ENCODE results near the gene ATG2B.

ATG2B gene

GRCh38 chr14:96297000-96297399 lies 66.1 kb downstream of the ATG2B start:
- peak; percentile 20 for TF ChIP-seq CTCF (IDR thresholded peaks at IDR 0.05; ENCODE audit: insufficient read depth, low read length, missing control alignments)
- DNase-seq (ENCODE audit: low read depth, low spot score) = no peak
- POLR2A ChIA-PET = no interaction called here
- no peak overlapping the region for H3K4me3 ChIP-seq (ENCODE audit: low read depth, low read length)
- CTCF ChIA-PET = interaction anchor here (0.7 to 8.7 kb wide), 27 partner anchors 7 to 299 kb away, joined by 3 to 114 read pairs (median 5); no protein-coding TSS in a partner anchor

DNA sequence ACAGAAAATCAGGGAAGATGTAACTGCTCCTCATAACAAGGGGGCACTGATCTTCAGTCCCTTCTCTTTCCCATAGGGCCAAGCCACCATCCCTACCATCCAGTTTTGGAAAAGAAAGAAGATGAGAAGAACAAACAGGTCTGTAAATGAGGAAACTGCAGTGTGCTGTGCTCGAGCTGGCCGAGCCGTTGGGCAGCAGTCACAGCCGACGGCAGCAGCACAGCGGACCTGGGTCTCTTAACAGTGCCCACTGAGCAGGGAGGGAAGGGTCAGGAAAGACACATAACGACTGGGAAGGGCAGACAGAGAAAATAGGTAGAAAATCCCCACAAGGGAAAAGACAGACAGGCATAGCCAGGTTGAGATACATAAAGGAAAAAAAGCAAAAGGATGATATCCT lies 68.9 kb downstream of the ATG2B start:
- TF ChIP-seq CTCF (IDR thresholded peaks at IDR 0.05; ENCODE audit: insufficient read depth, low read length, missing control alignments) = no peak
- H3K4me3 ChIP-seq (ENCODE audit: low read depth, low read length) = no peak overlapping the region
- DNase-seq (ENCODE audit: low read depth, low spot score) = no peak
- POLR2A ChIA-PET = no interaction called here
- CTCF ChIA-PET = interaction anchor here (0.5 to 8.7 kb wide), 7 partner anchors 8 to 294 kb away, joined by 3 to 114 read pairs (median 36); no protein-coding TSS in a partner anchor

- DNase-seq (ENCODE audit: low read depth, low spot score) = no peak
- TF ChIP-seq CTCF (IDR thresholded peaks at IDR 0.05; ENCODE audit: insufficient read depth, low read length, missing control alignments) = no peak
- POLR2A ChIA-PET = no interaction called here
- no peak overlapping the region for H3K4me3 ChIP-seq (ENCODE audit: low read depth, low read length)
- CTCF ChIA-PET = interaction anchor here (0.7 to 18.8 kb wide), 4 partner anchors 9 to 187 kb away, joined by 4 to 746 read pairs (median 46); no protein-coding TSS in a partner anchor
Measured at GRCh38 chr14:96287856-96288255, 75.3 kb downstream of the ATG2B start.

DNA sequence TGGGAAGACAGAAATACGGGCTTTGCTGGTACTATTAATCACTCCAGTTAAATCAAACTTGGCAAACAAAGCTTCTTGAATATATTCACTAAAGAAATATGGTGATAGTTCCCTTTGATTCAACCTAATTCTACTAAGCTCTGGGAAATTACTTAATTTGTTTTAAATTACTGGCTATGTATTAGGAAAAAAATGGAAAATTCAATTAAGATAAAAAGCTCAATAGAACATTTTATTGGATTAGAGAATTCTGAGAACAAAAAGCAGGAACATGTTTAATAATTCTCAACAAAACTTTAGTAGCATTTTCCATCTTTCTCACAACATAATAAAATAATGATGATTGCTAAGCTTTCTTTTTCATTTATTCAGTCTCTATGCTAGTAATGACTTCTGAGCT lies 76.9 kb downstream of the ATG2B start:
- TF ChIP-seq CTCF (IDR thresholded peaks at IDR 0.05; ENCODE audit: insufficient read depth, low read length, missing control alignments) = no peak
- CTCF ChIA-PET = interaction anchor here (1.1 to 18.8 kb wide), 6 partner anchors 10 to 291 kb away, joined by 4 to 746 read pairs (median 24); no protein-coding TSS in a partner anchor
- POLR2A ChIA-PET = no interaction called here
- H3K4me3 ChIP-seq (ENCODE audit: low read depth, low read length) = no peak overlapping the region
- no peak for DNase-seq (ENCODE audit: low read depth, low spot score)

DNA sequence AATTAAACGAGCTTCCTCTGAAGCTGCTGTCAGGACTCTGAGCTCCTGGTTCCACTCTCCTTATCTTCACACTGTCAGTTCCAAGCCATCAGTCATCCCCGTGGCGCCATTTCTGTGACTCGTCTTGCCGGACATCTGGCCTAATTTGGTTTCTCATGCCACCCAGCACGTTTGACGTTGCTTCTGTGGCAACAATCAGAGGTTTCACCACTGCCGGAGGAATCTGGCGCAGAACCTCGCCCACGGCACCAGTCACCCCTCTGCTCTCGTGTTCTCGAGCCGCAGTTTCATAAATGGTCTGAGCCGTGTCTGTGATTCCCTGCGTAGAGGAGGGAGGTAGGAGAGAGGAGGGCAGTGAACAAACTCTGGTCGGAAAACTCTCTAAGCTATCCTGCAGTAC lies 77.5 kb downstream of the ATG2B start:
- DNase-seq (ENCODE audit: low read depth, low spot score) = no peak
- CTCF ChIA-PET = interaction anchor here (1.1 to 18.8 kb wide), 6 partner anchors 10 to 290 kb away, joined by 4 to 746 read pairs (median 24); no protein-coding TSS in a partner anchor
- no peak overlapping the region for H3K4me3 ChIP-seq (ENCODE audit: low read depth, low read length)
- no peak for TF ChIP-seq CTCF (IDR thresholded peaks at IDR 0.05; ENCODE audit: insufficient read depth, low read length, missing control alignments)
- POLR2A ChIA-PET = no interaction called here

- no peak overlapping the region for H3K4me3 ChIP-seq (ENCODE audit: low read depth, low read length)
- CTCF ChIA-PET = interaction anchor here (5.8 to 18.8 kb wide), 2 partner anchors 9 to 184 kb away, joined by 50 to 746 read pairs; no protein-coding TSS in a partner anchor
- no peak for TF ChIP-seq CTCF (IDR thresholded peaks at IDR 0.05; ENCODE audit: insufficient read depth, low read length, missing control alignments)
- POLR2A ChIA-PET = no interaction called here
- DNase-seq (ENCODE audit: low read depth, low spot score) = no peak
Measured at GRCh38 chr14:96284430-96284829, 78.7 kb downstream of the ATG2B start.

All from AG04449 (cell line).